HepG2 (cell line): Measurements from ENCODE around the gene CAST. TPM values are rescaled to one million over a fixed set of nuclear protein-coding genes. Genes with fewer than 3 reads are reported as not detected.
"Not testable (repeated sequence)": the region's sequence is repeated elsewhere in the genome, so short reads cannot be mapped to it uniquely, and the experiment has no call there.

ENCODE experiments used
- ATAC-seq: fragments of 200-7000 bp; cut with Tn5 transposase; 3 replicates; pipeline ENCODE4 v1.9.1; 2020; ENCODE audit warnings: mild to moderate bottlenecking, moderate library complexity
- BruUV-seq: library from RNA; stranded (reverse); fragments of 400-500 nt; replicated peaks from 2 replicates; lab custom pipeline; 2021; lab: Mats Ljungman, UMichigan
- CTCF ChIA-PET: fragments of 300-600 bp; formaldehyde crosslinking; extraction: SDS; loops from one replicate; lab custom pipeline; 2021; ENCODE audit warnings: low total read pairs, inconsistent platforms, low intra/inter-chr PET ratio; lab: Yijun Ruan, JAX
- POLR2A ChIA-PET: fragments of 350-600 bp; sonication (Branson Sonifier 250); formaldehyde crosslinking; loops from one replicate; lab custom pipeline; 2020; ENCODE audit warnings: antibody characterized with exemption, inconsistent platforms; lab: Yijun Ruan, JAX
- DNase-seq: peaks from one replicate; pipeline ENCODE4 v3.0.0-alpha.2; 2015; ENCODE audit warnings: low spot score
- FAIRE-seq: peaks from 3 replicates; lab custom pipeline; 2011; peaks lifted over from hg19 to GRCh38; lab: Jason Lieb, UNC
- H2AFZ ChIP-seq: one replicate; pipeline ENCODE4 v1.6.1; 2011; ENCODE audit warnings: low read length, inconsistent platforms
- H3K27ac ChIP-seq: fragments of 300-600 bp; 3 replicates; pipeline ENCODE4 v1.8.0; 2011; ENCODE audit warnings: mixed run types, mild to moderate bottlenecking, mixed read lengths, low read length, inconsistent platforms; ENCODE audit not compliant: insufficient read depth; ENCODE audit errors: extremely low read length
- H3K27me3 ChIP-seq, 2 experiments: fragments of 200-600 bp in 1 of 2; 2 replicates in 1 of 2; 3 replicates in 1 of 2; pipeline versions ENCODE4 v1.6.0 to v1.8.0; 2011; ENCODE audit warnings: low read length in 2 of 2, mild to moderate bottlenecking in 2 of 2, moderate library complexity in 2 of 2, inconsistent platforms in 1 of 2; ENCODE audit not compliant: insufficient read depth in 2 of 2, control insufficient read depth in 1 of 2
- H3K36me3 ChIP-seq, 2 experiments: fragments of 200-600 bp in 1 of 2; replicated peaks in 1 of 2; 2 replicates in 1 of 2; 3 replicates in 1 of 2; pipeline versions ENCODE4 v1.5.1 to v1.8.0; 2011; ENCODE audit warnings: low read length in 2 of 2, inconsistent platforms in 1 of 2; ENCODE audit not compliant: insufficient read depth in 2 of 2, control insufficient read depth in 1 of 2
- H3K4me1 ChIP-seq: 2 replicates; pipeline ENCODE4 v1.5.1; 2012; ENCODE audit warnings: low read length, inconsistent platforms; ENCODE audit not compliant: insufficient read depth
- H3K4me2 ChIP-seq: 2 replicates; pipeline ENCODE4 v1.6.0; 2011; ENCODE audit warnings: low read depth, low read length, inconsistent platforms
- H3K4me3 ChIP-seq, 3 experiments: fragments of 200-600 bp in 1 of 3; sonication (generic), shearing (Covaris generic) in 1 of 3; replicated peaks in 1 of 3; 2 replicates each; pipeline ENCODE4 v1.5.1; 2011 to 2016; ENCODE audit warnings: low read length in 3 of 3, inconsistent platforms in 2 of 3, low read depth in 2 of 3, mild to moderate bottlenecking in 2 of 3, control low read depth in 1 of 3, mixed read lengths in 1 of 3; ENCODE audit not compliant: insufficient read depth in 1 of 3
- H3K79me2 ChIP-seq: one replicate; pipeline ENCODE4 v1.6.1; 2011; ENCODE audit warnings: low read length, inconsistent platforms; ENCODE audit not compliant: insufficient read depth
- H3K9ac ChIP-seq: 2 replicates; pipeline ENCODE4 v1.6.0; 2011; ENCODE audit warnings: mild to moderate bottlenecking, low read depth, low read length, inconsistent platforms; ENCODE audit not compliant: insufficient read depth
- H3K9me3 ChIP-seq: 2 replicates; pipeline ENCODE4 v1.5.1; 2012; ENCODE audit warnings: mild to moderate bottlenecking, low read length
- H4K20me1 ChIP-seq: 2 replicates; pipeline ENCODE4 v1.6.0; 2011; ENCODE audit warnings: inconsistent platforms, mild to moderate bottlenecking, low read length, moderate library complexity; ENCODE audit not compliant: insufficient read depth
- DMAP1 ChIP-seq: IDR thresholded peaks from 2 replicates; pipeline ENCODE4 v1.6.1; 2016
- FOSL1 ChIP-seq: sonication (generic); formaldehyde crosslinking; IDR thresholded peaks from 2 replicates; pipeline ENCODE4 v1.9.0; 2021; ENCODE audit warnings: missing genetic modification reagents, borderline replicate concordance
- GZF1 ChIP-seq: sonication (generic); formaldehyde crosslinking; IDR thresholded peaks from 2 replicates; pipeline ENCODE4 v1.5.1; 2020; ENCODE audit warnings: mild to moderate bottlenecking, missing genetic modification reagents
- IKZF4 ChIP-seq: sonication (generic); formaldehyde crosslinking; IDR thresholded peaks from 2 replicates; pipeline ENCODE4 v1.5.1; 2020; ENCODE audit warnings: borderline replicate concordance, mild to moderate bottlenecking, low read depth, missing genetic modification reagents; ENCODE audit errors: not compliant biosample characterization
- NCOA1 ChIP-seq: sonication (generic); formaldehyde crosslinking; IDR thresholded peaks from 2 replicates; pipeline ENCODE4 v1.9.0; 2021; ENCODE audit warnings: missing genetic modification reagents
- RARG ChIP-seq: sonication (generic); formaldehyde crosslinking; IDR thresholded peaks from 2 replicates; pipeline ENCODE4 v1.4.0; 2020; ENCODE audit warnings: low read depth, mild to moderate bottlenecking, missing genetic modification reagents
- REL ChIP-seq: sonication (generic); formaldehyde crosslinking; conservative IDR thresholded peaks from 2 replicates; pipeline ENCODE4 v1.8.0; 2022; ENCODE audit warnings: mild to moderate bottlenecking, missing genetic modification reagents, moderate library complexity
- ZNF891 ChIP-seq: sonication (generic); formaldehyde crosslinking; IDR thresholded peaks from 2 replicates; pipeline ENCODE4 v1.5.0; 2020; ENCODE audit warnings: mild to moderate bottlenecking, missing genetic modification reagents
- WGBS: methylation state at CpG from one replicate; pipeline ENCODE4 v1.1.6; 2017; ENCODE audit warnings: low lambda C conversion rate; 5-methylcytosine and 5-hydroxymethylcytosine counted together
- in situ Hi-C: cut with HindIII; loops from 2 replicates; pipeline ENCODE4 v1.10.0; 2017; ENCODE audit warnings: low pct_unique_long_range_greater_than_20kb; ENCODE audit not compliant: extremely low pct_ligation_motif_present
- intact Hi-C: fragments of 100-400 bp; cut with micrococcal nuclease; formaldehyde crosslinking; loops from one replicate; pipeline ENCODE4 v1.10.0; 2022; ENCODE audit not compliant: unreplicated experiment
- polyA plus RNA-seq, 8 experiments: library from polyadenylated mRNA; depleted of rRNA in 3 of 8; stranded (reverse) in 7 of 8; unstranded in 1 of 8; fragments of >200 nt; fragmentation: Illumina TruSeq in 4 of 8; extraction: Trizol in 4 of 8; gene quantifications; 2 replicates each; pipeline versions ENCODE4 v1.2.1 to v1.2.3, GENCODE V29; 2011 to 2016; ENCODE audit warnings: low read depth in 4 of 8, missing spikeins in 1 of 8, mixed read lengths in 1 of 8; ENCODE audit not compliant: insufficient read depth in 1 of 8
- total RNA-seq, 5 experiments: library from RNA; depleted of rRNA; stranded (reverse); fragments of >200 nt; fragmentation: Illumina TruSeq; extraction: Trizol; gene quantifications; 2 replicates each; pipeline ENCODE4 v1.2.3, GENCODE V29; 2016; ENCODE audit warnings: low read depth in 1 of 5
- TF ChIP-seq, protein P1 (sequence below): sonication (generic); IDR thresholded peaks from 2 replicates; pipeline ENCODE4 v1.6.1; 2016; ENCODE audit warnings: low read depth, borderline replicate concordance
- TF ChIP-seq, protein P2 (sequence below): IDR thresholded peaks from 2 replicates; pipeline ENCODE4 v1.6.1; 2016; ENCODE audit warnings: missing compliant biosample characterization, missing genetic modification reagents, borderline replicate concordance
- TF ChIP-seq, protein P3 (sequence below): IDR thresholded peaks from 2 replicates; pipeline ENCODE4 v1.6.1; 2012; ENCODE audit warnings: inconsistent platforms
- TF ChIP-seq, protein P4 (sequence below): sonication (generic); formaldehyde crosslinking; conservative IDR thresholded peaks from 2 replicates; pipeline ENCODE4 v1.8.0; 2022; ENCODE audit warnings: low read depth, missing genetic modification reagents

The CAST gene
- total and polyA plus RNA-seq, 2 of the 13 experiments (the other 11 are each of a cell fraction or from before 2014, with no cell fraction given): 42.1 to 67.6 TPM

DNA sequence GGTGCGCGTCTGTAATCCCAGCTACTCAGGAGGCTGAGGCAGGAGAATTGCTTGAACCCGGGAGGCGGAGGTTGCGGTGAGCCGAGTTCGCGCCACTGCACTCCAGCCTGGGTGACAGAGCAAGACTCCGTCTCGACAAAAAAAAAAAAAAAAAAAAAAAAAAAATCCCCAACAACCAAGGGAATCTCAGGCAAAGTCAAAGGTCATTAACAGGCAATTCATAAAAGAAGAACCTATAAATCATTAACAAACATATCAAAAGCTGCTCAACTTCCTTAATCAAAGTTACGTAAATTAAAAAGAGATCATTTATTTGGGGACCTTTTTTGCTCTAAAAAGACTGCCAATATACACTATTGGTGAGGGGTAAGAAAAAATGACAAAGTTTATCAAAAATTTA, 139.5 kb downstream of the CAST start:
- H3K9ac ChIP-seq, ATAC-seq, H3K4me2 ChIP-seq, H4K20me1 ChIP-seq, DNase-seq, H3K27ac ChIP-seq, H3K9me3 ChIP-seq, H3K79me2 ChIP-seq, BruUV-seq, H2AFZ ChIP-seq, intact Hi-C loops, H3K4me3 ChIP-seq, FAIRE-seq, H3K27me3 ChIP-seq, CTCF ChIA-PET, in situ Hi-C loops: not testable (repeated sequence)
- H3K4me1 ChIP-seq: peaks cover 25% of the 10 kb centered on the region
- peaks cover under 1 to 37% of the 10 kb centered on the region in 2 experiments; a peak in 4 of 5 replicates for H3K36me3 ChIP-seq
- 85% methylated on average over 11 of the region's 11 CpGs for WGBS
- POLR2A ChIA-PET: interaction anchor here (0.7 kb wide), 1 partner anchor 87 kb away, joined by 3 read pairs; no protein-coding TSS in a partner anchor

DNA sequence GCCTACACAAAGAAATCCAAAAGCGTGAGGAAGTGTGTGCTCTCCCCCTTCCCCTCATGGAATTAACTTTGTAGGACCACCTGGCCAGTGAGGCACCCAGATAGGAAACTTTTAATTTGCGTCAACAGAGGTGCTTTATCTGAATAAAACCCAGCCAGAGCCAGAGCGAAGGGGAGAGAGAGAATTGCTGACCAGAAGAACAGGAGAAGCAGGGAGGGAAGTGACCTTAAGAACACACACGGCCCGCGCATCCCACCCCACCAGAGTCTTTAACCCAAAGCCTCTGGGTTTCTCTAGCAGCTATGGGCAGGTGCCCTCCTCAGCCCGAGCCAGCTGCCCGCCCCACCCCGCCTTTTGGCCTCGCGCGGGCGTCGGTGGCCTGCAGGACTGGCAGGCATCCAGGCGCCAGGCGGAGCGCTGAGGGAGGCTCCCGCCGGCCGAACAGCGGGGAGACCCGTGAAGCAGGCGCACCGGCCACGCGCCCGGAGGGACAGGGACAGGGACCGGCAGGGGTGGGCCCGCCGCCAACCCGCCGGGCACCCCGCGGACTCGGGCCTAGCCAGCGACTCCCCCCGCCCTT, 145.0 kb downstream of the CAST start:
- peak overlapping the region; percentile 98 for H3K9ac ChIP-seq
- H3K27me3 ChIP-seq: no peaks in the 10 kb centered on the region
- WGBS: 3% methylated on average over 24 of the region's 37 CpGs
- peak overlapping the region; percentile 92 for H3K4me2 ChIP-seq
- H3K27ac ChIP-seq: peak overlapping the region; percentile 99
- in situ Hi-C loops (no loop called here), intact Hi-C loops (loop anchor here (1.0 to 5.0 kb wide), 3 partner anchors 70 to 375 kb away; partner anchors contain the start of genes ERAP2 and RIOK2)
- peak; percentile 77 for ATAC-seq
- peaks cover 41% of the 10 kb centered on the region for H3K4me1 ChIP-seq
- BruUV-seq: no TSS peak
- peaks cover 4% of the 10 kb centered on the region for H3K79me2 ChIP-seq
- ChIA-PET POLR2A (interaction anchor here (0.6 to 2.7 kb wide), 20 partner anchors 7 to 1963 kb away, joined by 3 to 19 read pairs (median 5); partner anchors contain the start of genes ERAP2, LIX1, LNPEP and RFESD), CTCF (no interaction called here)
- no peaks in the 10 kb centered on the region for H4K20me1 ChIP-seq
- peak; percentile 61 for DNase-seq
- H3K36me3 ChIP-seq: peaks cover 0 to 6% of the 10 kb centered on the region in 2 experiments; a peak in 1 of 5 replicates
- no peak for FAIRE-seq
- peak overlapping the region; percentile 86 to 94 (median 90) for H3K4me3 ChIP-seq
- H2AFZ ChIP-seq: no peak overlapping the region
- H3K9me3 ChIP-seq: no peaks in the 10 kb centered on the region
- TF ChIP-seq FOSL1 (CRISPR knock-in tag) (no peak), REL (CRISPR knock-in tag) (0 out of 2 replicates have a peak, but pooled peaks have one; percentile 15), GZF1 (CRISPR knock-in tag) (no peak), DMAP1 (CRISPR knock-in tag) (peak; percentile 55), RARG (CRISPR knock-in tag) (0 out of 2 replicates have a peak, but pooled peaks have one; percentile 59), ZNF891 (CRISPR knock-in tag) (no peak), IKZF4 (CRISPR knock-in tag) (peak; percentile 87), NCOA1 (CRISPR knock-in tag) (no peak)
- TF ChIP-seq, protein P1, sequence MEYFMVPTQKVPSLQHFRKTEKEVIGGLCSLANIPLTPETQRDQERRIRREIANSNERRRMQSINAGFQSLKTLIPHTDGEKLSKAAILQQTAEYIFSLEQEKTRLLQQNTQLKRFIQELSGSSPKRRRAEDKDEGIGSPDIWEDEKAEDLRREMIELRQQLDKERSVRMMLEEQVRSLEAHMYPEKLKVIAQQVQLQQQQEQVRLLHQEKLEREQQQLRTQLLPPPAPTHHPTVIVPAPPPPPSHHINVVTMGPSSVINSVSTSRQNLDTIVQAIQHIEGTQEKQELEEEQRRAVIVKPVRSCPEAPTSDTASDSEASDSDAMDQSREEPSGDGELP: 0 out of 2 replicates have a peak, but pooled peaks have one; percentile 13
- TF ChIP-seq, protein P2, sequence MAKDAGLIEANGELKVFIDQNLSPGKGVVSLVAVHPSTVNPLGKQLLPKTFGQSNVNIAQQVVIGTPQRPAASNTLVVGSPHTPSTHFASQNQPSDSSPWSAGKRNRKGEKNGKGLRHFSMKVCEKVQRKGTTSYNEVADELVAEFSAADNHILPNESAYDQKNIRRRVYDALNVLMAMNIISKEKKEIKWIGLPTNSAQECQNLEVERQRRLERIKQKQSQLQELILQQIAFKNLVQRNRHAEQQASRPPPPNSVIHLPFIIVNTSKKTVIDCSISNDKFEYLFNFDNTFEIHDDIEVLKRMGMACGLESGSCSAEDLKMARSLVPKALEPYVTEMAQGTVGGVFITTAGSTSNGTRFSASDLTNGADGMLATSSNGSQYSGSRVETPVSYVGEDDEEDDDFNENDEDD (CRISPR knock-in tag): peak; percentile 80; the same call in 1 of the 2 replicates
- TF ChIP-seq, protein P3, sequence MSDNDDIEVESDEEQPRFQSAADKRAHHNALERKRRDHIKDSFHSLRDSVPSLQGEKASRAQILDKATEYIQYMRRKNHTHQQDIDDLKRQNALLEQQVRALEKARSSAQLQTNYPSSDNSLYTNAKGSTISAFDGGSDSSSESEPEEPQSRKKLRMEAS: peak; percentile 85
- TF ChIP-seq, protein P4, sequence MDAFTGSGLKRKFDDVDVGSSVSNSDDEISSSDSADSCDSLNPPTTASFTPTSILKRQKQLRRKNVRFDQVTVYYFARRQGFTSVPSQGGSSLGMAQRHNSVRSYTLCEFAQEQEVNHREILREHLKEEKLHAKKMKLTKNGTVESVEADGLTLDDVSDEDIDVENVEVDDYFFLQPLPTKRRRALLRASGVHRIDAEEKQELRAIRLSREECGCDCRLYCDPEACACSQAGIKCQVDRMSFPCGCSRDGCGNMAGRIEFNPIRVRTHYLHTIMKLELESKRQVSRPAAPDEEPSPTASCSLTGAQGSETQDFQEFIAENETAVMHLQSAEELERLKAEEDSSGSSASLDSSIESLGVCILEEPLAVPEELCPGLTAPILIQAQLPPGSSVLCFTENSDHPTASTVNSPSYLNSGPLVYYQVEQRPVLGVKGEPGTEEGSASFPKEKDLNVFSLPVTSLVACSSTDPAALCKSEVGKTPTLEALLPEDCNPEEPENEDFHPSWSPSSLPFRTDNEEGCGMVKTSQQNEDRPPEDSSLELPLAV (CRISPR knock-in tag): no peak
